ENCODE measurements around the gene L3MBTL2.
"Not testable (repeated sequence)": the region's sequence is repeated elsewhere in the genome, so short reads cannot be mapped to it uniquely, and the experiment has no call there.

Gene L3MBTL2

GRCh38 chr22:41252365-41252764 lies 47.3 kb downstream of the L3MBTL2 start:
- DNase-seq, result no peak
- H3K36me3 ChIP-seq (ENCODE audit: control insufficient read depth, insufficient read depth, low read length), result peaks cover 93% of the 10 kb centered on the region
- no peaks in the 10 kb centered on the region for H3K4me1 ChIP-seq (ENCODE audit: control insufficient read depth, insufficient read depth, low read length, poor library complexity, severe bottlenecking)
- H3K27ac ChIP-seq (ENCODE audit: insufficient read depth, low read length, poor library complexity, severe bottlenecking), result no peak overlapping the region
- no peak overlapping the region for H3K4me3 ChIP-seq (ENCODE audit: insufficient read depth, low read depth, low read length, poor library complexity, severe bottlenecking)
- no peaks in the 10 kb centered on the region for H3K27me3 ChIP-seq (replicated peaks; ENCODE audit: control insufficient read depth, insufficient read depth, low read length, poor library complexity, severe bottlenecking)
- no peaks in the 10 kb centered on the region for H3K9me3 ChIP-seq (ENCODE audit: control insufficient read depth, low read length)

- Histone ChIP-seq H3K4me3 (ENCODE audit: insufficient read depth, low read depth, low read length, poor library complexity, severe bottlenecking) (no peak overlapping the region), H3K27ac (ENCODE audit: insufficient read depth, low read length, poor library complexity, severe bottlenecking) (no peak overlapping the region), H3K36me3 (ENCODE audit: control insufficient read depth, insufficient read depth, low read length) (peaks cover 89% of the 10 kb centered on the region), H3K4me1 (ENCODE audit: control insufficient read depth, insufficient read depth, low read length, poor library complexity, severe bottlenecking) (no peaks in the 10 kb centered on the region), H3K27me3 (replicated peaks; ENCODE audit: control insufficient read depth, insufficient read depth, low read length, poor library complexity, severe bottlenecking) (no peaks in the 10 kb centered on the region), H3K9me3 (ENCODE audit: control insufficient read depth, low read length) (no peaks in the 10 kb centered on the region)
- no peak for DNase-seq
Observed at GRCh38 chr22:41254230-41254629, 49.1 kb downstream of the L3MBTL2 start.

- DNase-seq, result no peak
- Histone ChIP-seq H3K4me1 (ENCODE audit: control insufficient read depth, insufficient read depth, low read length, poor library complexity, severe bottlenecking) (no peaks in the 10 kb centered on the region), H3K27me3 (replicated peaks; ENCODE audit: control insufficient read depth, insufficient read depth, low read length, poor library complexity, severe bottlenecking) (no peaks in the 10 kb centered on the region), H3K27ac (ENCODE audit: insufficient read depth, low read length, poor library complexity, severe bottlenecking) (no peak overlapping the region), H3K9me3 (ENCODE audit: control insufficient read depth, low read length) (no peaks in the 10 kb centered on the region), H3K4me3 (ENCODE audit: insufficient read depth, low read depth, low read length, poor library complexity, severe bottlenecking) (no peak overlapping the region), H3K36me3 (ENCODE audit: control insufficient read depth, insufficient read depth, low read length) (peaks cover 87% of the 10 kb centered on the region)
Observed at GRCh38 chr22:41256254-41257253, 51.4 kb downstream of the L3MBTL2 start.

GRCh38 chr22:41257696-41258095 lies 52.6 kb downstream of the L3MBTL2 start:
- Histone ChIP-seq H3K36me3 (ENCODE audit: control insufficient read depth, insufficient read depth, low read length) (peaks cover 90% of the 10 kb centered on the region), H3K27ac (ENCODE audit: insufficient read depth, low read length, poor library complexity, severe bottlenecking) (no peak overlapping the region)

GRCh38 chr22:41259756-41260155 lies 54.6 kb downstream of the L3MBTL2 start:
- not testable (repeated sequence) for H3K27me3 ChIP-seq (replicated peaks; ENCODE audit: control insufficient read depth, insufficient read depth, low read length, poor library complexity, severe bottlenecking); H3K27ac ChIP-seq (ENCODE audit: insufficient read depth, low read length, poor library complexity, severe bottlenecking); H3K4me1 ChIP-seq (ENCODE audit: control insufficient read depth, insufficient read depth, low read length, poor library complexity, severe bottlenecking); DNase-seq; H3K4me3 ChIP-seq (ENCODE audit: insufficient read depth, low read depth, low read length, poor library complexity, severe bottlenecking); H3K9me3 ChIP-seq (ENCODE audit: control insufficient read depth, low read length)
- H3K36me3 ChIP-seq (ENCODE audit: control insufficient read depth, insufficient read depth, low read length), result peaks cover 91% of the 10 kb centered on the region

More at GRCh38 chr22:41257696-41258095, 52.6 kb downstream of the L3MBTL2 start:
- no peaks in the 10 kb centered on the region for H3K4me1 ChIP-seq (ENCODE audit: control insufficient read depth, insufficient read depth, low read length, poor library complexity, severe bottlenecking)
- H3K9me3 ChIP-seq (ENCODE audit: control insufficient read depth, low read length), result no peaks in the 10 kb centered on the region
- no peak for DNase-seq
- no peaks in the 10 kb centered on the region for H3K27me3 ChIP-seq (replicated peaks; ENCODE audit: control insufficient read depth, insufficient read depth, low read length, poor library complexity, severe bottlenecking)
- H3K4me3 ChIP-seq (ENCODE audit: insufficient read depth, low read depth, low read length, poor library complexity, severe bottlenecking), result no peak overlapping the region

GRCh38 chr22:41260871-41261270 lies 55.8 kb downstream of the L3MBTL2 start:
- Histone ChIP-seq H3K27me3 (replicated peaks; ENCODE audit: control insufficient read depth, insufficient read depth, low read length, poor library complexity, severe bottlenecking) (no peaks in the 10 kb centered on the region), H3K36me3 (ENCODE audit: control insufficient read depth, insufficient read depth, low read length) (peaks cover 89% of the 10 kb centered on the region), H3K9me3 (ENCODE audit: control insufficient read depth, low read length) (no peaks in the 10 kb centered on the region), H3K27ac (ENCODE audit: insufficient read depth, low read length, poor library complexity, severe bottlenecking) (no peak overlapping the region), H3K4me3 (ENCODE audit: insufficient read depth, low read depth, low read length, poor library complexity, severe bottlenecking) (no peak overlapping the region), H3K4me1 (ENCODE audit: control insufficient read depth, insufficient read depth, low read length, poor library complexity, severe bottlenecking) (no peaks in the 10 kb centered on the region)
- DNase-seq, result no peak

GRCh38 chr22:41261541-41262249 lies 56.6 kb downstream of the L3MBTL2 start:
- Histone ChIP-seq H3K27me3 (replicated peaks; ENCODE audit: control insufficient read depth, insufficient read depth, low read length, poor library complexity, severe bottlenecking) (no peaks in the 10 kb centered on the region), H3K36me3 (ENCODE audit: control insufficient read depth, insufficient read depth, low read length) (peaks cover 87% of the 10 kb centered on the region), H3K27ac (ENCODE audit: insufficient read depth, low read length, poor library complexity, severe bottlenecking) (no peak overlapping the region), H3K9me3 (ENCODE audit: control insufficient read depth, low read length) (no peaks in the 10 kb centered on the region), H3K4me1 (ENCODE audit: control insufficient read depth, insufficient read depth, low read length, poor library complexity, severe bottlenecking) (no peaks in the 10 kb centered on the region), H3K4me3 (ENCODE audit: insufficient read depth, low read depth, low read length, poor library complexity, severe bottlenecking) (no peak overlapping the region)
- no peak for DNase-seq

- no peaks in the 10 kb centered on the region for H3K9me3 ChIP-seq (ENCODE audit: control insufficient read depth, low read length)
- H3K27ac ChIP-seq (ENCODE audit: insufficient read depth, low read length, poor library complexity, severe bottlenecking), result no peak overlapping the region
- H3K4me1 ChIP-seq (ENCODE audit: control insufficient read depth, insufficient read depth, low read length, poor library complexity, severe bottlenecking), result no peaks in the 10 kb centered on the region
- DNase-seq, result no peak
- no peaks in the 10 kb centered on the region for H3K27me3 ChIP-seq (replicated peaks; ENCODE audit: control insufficient read depth, insufficient read depth, low read length, poor library complexity, severe bottlenecking)
- H3K36me3 ChIP-seq (ENCODE audit: control insufficient read depth, insufficient read depth, low read length), result peaks cover 84% of the 10 kb centered on the region
- no peak overlapping the region for H3K4me3 ChIP-seq (ENCODE audit: insufficient read depth, low read depth, low read length, poor library complexity, severe bottlenecking)
Observed at GRCh38 chr22:41262250-41262765, 57.2 kb downstream of the L3MBTL2 start.

GRCh38 chr22:41263704-41264103 lies 58.6 kb downstream of the L3MBTL2 start:
- Histone ChIP-seq H3K27ac (ENCODE audit: insufficient read depth, low read length, poor library complexity, severe bottlenecking) (no peak overlapping the region), H3K4me1 (ENCODE audit: control insufficient read depth, insufficient read depth, low read length, poor library complexity, severe bottlenecking) (no peaks in the 10 kb centered on the region), H3K36me3 (ENCODE audit: control insufficient read depth, insufficient read depth, low read length) (peaks cover 87% of the 10 kb centered on the region), H3K4me3 (ENCODE audit: insufficient read depth, low read depth, low read length, poor library complexity, severe bottlenecking) (no peak overlapping the region), H3K9me3 (ENCODE audit: control insufficient read depth, low read length) (no peaks in the 10 kb centered on the region), H3K27me3 (replicated peaks; ENCODE audit: control insufficient read depth, insufficient read depth, low read length, poor library complexity, severe bottlenecking) (no peaks in the 10 kb centered on the region)
- DNase-seq, result no peak
